ENCODE results near the gene MAGI1. TPM values are rescaled to one million over a fixed set of nuclear protein-coding genes. Genes with fewer than 3 reads are reported as not detected.

Gene MAGI1
- polyA plus RNA-seq, 1 of the 3 experiments (the other 2 are of a cell fraction), result 10.3 TPM

DNA sequence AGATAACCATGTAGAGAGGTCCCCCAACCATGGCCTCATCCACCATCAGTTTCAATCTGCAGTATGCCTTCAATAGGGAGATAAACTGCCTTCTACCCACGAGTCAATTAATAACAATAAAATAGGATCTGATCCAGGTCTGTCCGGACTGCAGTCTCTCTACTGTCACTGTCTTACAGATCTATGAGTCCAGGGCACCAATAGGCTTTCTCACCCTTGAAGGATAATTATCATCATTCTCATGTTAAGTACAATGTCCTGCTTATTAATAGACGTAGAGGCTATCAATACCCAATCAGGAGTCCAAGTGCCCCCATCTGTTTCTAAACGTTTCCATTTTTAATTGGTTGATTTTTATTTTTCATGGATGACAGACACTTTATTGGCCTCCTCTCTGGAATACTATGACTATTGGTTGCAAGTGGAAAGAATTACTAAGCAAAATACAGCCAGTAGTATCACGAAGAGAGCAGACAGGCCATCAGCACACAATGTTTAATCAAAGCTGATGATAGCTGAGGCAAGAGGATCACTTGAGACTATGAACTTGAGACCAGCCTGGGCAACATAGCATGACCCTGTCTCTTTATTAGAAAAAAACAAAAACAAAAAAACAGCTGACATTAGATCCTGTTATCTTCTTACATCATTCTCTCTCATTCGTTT is 480.7 kb downstream of the MAGI1 start:
- TF ChIP-seq EZH2phosphoT487 (IDR thresholded peaks at IDR 0.05; ENCODE audit: borderline replicate concordance, low read depth) (no peak), RFX5 (IDR thresholded peaks at IDR 0.05; ENCODE audit: low read length) (no peak), GABPA (IDR thresholded peaks at IDR 0.05; ENCODE audit: low read depth) (no peak), FOXM1 (IDR thresholded peaks at IDR 0.05; ENCODE audit: low read depth) (no peak), MXI1 (IDR thresholded peaks at IDR 0.05; ENCODE audit: low read depth, low read length) (no peak), GATA2 (CRISPR knock-in tag; IDR thresholded peaks at IDR 0.05) (no peak), TCF12 (IDR thresholded peaks at IDR 0.05) (no peak), RXRA (IDR thresholded peaks at IDR 0.05; ENCODE audit: borderline replicate concordance, low read depth) (no peak), YY1 (IDR thresholded peaks at IDR 0.05; ENCODE audit: low read depth) (no peak), FOXJ3 (CRISPR knock-in tag; IDR thresholded peaks at IDR 0.05) (no peak), CHD2 (IDR thresholded peaks at IDR 0.05; ENCODE audit: low read length, partially characterized antibody) (no peak), POLR2AphosphoS5 (IDR thresholded peaks at IDR 0.05; ENCODE audit: low read depth, low read length) (no peak), ELF1 (IDR thresholded peaks at IDR 0.05) (no peak), NRF1 (IDR thresholded peaks at IDR 0.05; ENCODE audit: low read depth, low read length) (no peak), RAD21 (IDR thresholded peaks at IDR 0.05; ENCODE audit: low read length) (no peak)
- TF ChIP-seq, protein P1, sequence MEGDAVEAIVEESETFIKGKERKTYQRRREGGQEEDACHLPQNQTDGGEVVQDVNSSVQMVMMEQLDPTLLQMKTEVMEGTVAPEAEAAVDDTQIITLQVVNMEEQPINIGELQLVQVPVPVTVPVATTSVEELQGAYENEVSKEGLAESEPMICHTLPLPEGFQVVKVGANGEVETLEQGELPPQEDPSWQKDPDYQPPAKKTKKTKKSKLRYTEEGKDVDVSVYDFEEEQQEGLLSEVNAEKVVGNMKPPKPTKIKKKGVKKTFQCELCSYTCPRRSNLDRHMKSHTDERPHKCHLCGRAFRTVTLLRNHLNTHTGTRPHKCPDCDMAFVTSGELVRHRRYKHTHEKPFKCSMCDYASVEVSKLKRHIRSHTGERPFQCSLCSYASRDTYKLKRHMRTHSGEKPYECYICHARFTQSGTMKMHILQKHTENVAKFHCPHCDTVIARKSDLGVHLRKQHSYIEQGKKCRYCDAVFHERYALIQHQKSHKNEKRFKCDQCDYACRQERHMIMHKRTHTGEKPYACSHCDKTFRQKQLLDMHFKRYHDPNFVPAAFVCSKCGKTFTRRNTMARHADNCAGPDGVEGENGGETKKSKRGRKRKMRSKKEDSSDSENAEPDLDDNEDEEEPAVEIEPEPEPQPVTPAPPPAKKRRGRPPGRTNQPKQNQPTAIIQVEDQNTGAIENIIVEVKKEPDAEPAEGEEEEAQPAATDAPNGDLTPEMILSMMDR (IDR thresholded peaks at IDR 0.05), result no peak
- TF ChIP-seq, protein P2, sequence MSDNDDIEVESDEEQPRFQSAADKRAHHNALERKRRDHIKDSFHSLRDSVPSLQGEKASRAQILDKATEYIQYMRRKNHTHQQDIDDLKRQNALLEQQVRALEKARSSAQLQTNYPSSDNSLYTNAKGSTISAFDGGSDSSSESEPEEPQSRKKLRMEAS (IDR thresholded peaks at IDR 0.05; ENCODE audit: low read depth), result no peak
- Histone ChIP-seq H2AFZ (ENCODE audit: low read depth) (no peak overlapping the region), H3K9me3 (no peaks in the 10 kb centered on the region), H3K4me3 (ENCODE audit: low read depth in 2 of 2, low read length in 1 of 2) (no peak overlapping the region), H3K4me1 (ENCODE audit: control insufficient read depth in 1 of 2, insufficient read depth in 2 of 2, low read depth in 1 of 2, low read length in 1 of 2) (peaks cover 10 to 12% of the 10 kb centered on the region in 2 experiments), H3K9ac (no peak overlapping the region), H3K27ac (ENCODE audit: low read depth in 2 of 2, low read length in 1 of 2) (no peak overlapping the region), H3K79me2 (ENCODE audit: insufficient read depth) (peaks cover 24% of the 10 kb centered on the region; the same call in 1 of the 2 replicates), H3F3A (replicated peaks; ENCODE audit: insufficient read depth) (no peaks in the 10 kb centered on the region), H3K27me3 (ENCODE audit: insufficient read depth) (no peaks in the 10 kb centered on the region), H3K9me2 (no peaks in the 10 kb centered on the region), H3K4me2 (no peak overlapping the region), H4K20me1 (ENCODE audit: insufficient read depth) (no peaks in the 10 kb centered on the region), H3K36me3 (replicated peaks in 1 of 2; ENCODE audit: control insufficient read depth in 1 of 2, insufficient read depth in 2 of 2, low read length in 1 of 2) (no peaks in the 10 kb centered on the region)
- ChIA-PET POLR2A (no interaction called here), CTCF (interaction anchor here (1.2 to 2.1 kb wide), 4 partner anchors 12 to 174 kb away, joined by 4 to 9 read pairs (median 5); no protein-coding TSS in a partner anchor)
- 79% methylated on average over 6 of the region's 6 CpGs for WGBS (ENCODE audit: low lambda C conversion rate)
- no peak for DNase-seq

Measured in SK-N-SH (cell line).